GM21447 (cell line): ENCODE measurements around the gene PPP1R13L.
"Not testable (repeated sequence)": the region's sequence is repeated elsewhere in the genome, so short reads cannot be mapped to it uniquely, and the experiment has no call there.

Source experiments
- ATAC-seq: cut with Tn5 transposase; IDR thresholded peaks from one replicate; pipeline ENCODE4 v1.9.1; 2021; ENCODE audit not compliant: unreplicated experiment

The PPP1R13L gene

GRCh38 chr19:45408121-45408520 lies 3.3 kb upstream of the PPP1R13L start:
- ATAC-seq, result no peak

- not testable (repeated sequence) for ATAC-seq
These were observed 2.7 kb upstream of the PPP1R13L start for GRCh38 chr19:45407585-45407984.

GRCh38 chr19:45407091-45407375 lies 2.2 kb upstream of the PPP1R13L start:
- no peak for ATAC-seq

GRCh38 chr19:45406226-45407090 lies 1.6 kb upstream of the PPP1R13L start, which contains the start of gene POLR1G:
TSS of gene POLR1G (plus strand) at chr19:45406644. CDS start at chr19:45406697, 53 bp downstream.
- ATAC-seq, result peak; percentile 62

GRCh38 chr19:45405435-45406225 lies 761 bp upstream of the PPP1R13L start:
- ATAC-seq, result peak; percentile 39

- no peak for ATAC-seq
These were observed 900 bp downstream of the PPP1R13L start for GRCh38 chr19:45403781-45404556.

GRCh38 chr19:45403272-45403671 lies 1.6 kb downstream of the PPP1R13L start:
- no peak for ATAC-seq

- ATAC-seq, result no peak
These were observed 2.4 kb downstream of the PPP1R13L start for GRCh38 chr19:45402298-45403061.

GRCh38 chr19:45401815-45402214 lies 3.1 kb downstream of the PPP1R13L start:
- ATAC-seq, result no peak

- ATAC-seq, result no peak
These were observed 4.7 kb downstream of the PPP1R13L start for GRCh38 chr19:45400192-45400591.

GRCh38 chr19:45395821-45396617 lies 8.8 kb downstream of the PPP1R13L start:
- no peak for ATAC-seq

GRCh38 chr19:45391871-45392665 lies 12.8 kb downstream of the PPP1R13L start:
- ATAC-seq, result no peak

GRCh38 chr19:45391346-45391745 lies 13.5 kb downstream of the PPP1R13L start:
- ATAC-seq, result no peak

GRCh38 chr19:45385392-45386221 lies 19.3 kb downstream of the PPP1R13L start:
- no peak for ATAC-seq

GRCh38 chr19:45382426-45382825 lies 22.4 kb downstream of the PPP1R13L start:
- no peak for ATAC-seq

- no peak for ATAC-seq
These were observed 24.8 kb downstream of the PPP1R13L start for GRCh38 chr19:45380107-45380506.

GRCh38 chr19:45376045-45376724 lies 28.7 kb downstream of the PPP1R13L start:
- ATAC-seq, result no peak
